Activated CD4-positive, alpha-beta T cell treated with anti-CD3 and anti-CD28 coated beads, Interleukin-2, Interleukin-4, amounts not matched to agents 100 ng/mL and 50 ng/mL, durations not matched to agents 16 hours and 8 hours (primary cell): ENCODE results near the gene C16orf54.
"Not testable (repeated sequence)": the region's sequence is repeated elsewhere in the genome, so short reads cannot be mapped to it uniquely, and the experiment has no call there.

Experiments
- DNase-seq: peaks from one replicate; pipeline ENCODE4 v3.0.0-alpha.2; 2020; ENCODE audit warnings: low spot score

Gene C16orf54

DNA sequence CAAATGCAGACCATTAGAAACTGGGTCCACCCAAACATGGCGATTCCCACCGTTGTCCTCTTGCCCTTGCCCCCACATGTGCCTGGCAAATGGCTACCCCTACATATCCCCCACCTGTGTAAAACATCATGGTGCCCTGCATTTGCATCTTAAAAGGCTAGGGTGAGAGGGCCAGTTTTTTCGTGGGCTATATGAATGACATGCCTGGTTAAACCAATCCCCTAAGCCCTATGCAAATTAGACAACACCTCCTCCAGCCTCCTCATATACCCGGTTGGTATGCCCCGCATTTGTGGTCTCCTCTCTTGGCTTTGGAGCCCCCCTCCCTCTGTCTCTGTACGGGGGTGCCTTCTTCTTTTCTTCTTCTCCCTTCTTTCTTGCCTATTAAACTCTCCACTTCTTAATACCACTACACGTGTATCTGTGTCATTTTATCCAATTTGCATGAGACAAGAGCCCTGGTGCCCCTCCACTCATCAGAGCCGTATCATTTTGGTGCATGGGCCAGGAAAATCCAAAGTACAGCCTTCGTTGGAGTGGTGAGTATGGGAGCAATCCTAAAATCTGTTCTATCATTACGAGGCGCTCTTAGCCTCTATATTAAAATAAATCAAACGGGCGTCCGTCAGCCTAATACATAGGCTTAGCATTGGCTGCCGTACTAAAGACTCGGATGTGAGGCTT is 36.7 kb downstream of the C16orf54 start:
- no peak for DNase-seq

DNA sequence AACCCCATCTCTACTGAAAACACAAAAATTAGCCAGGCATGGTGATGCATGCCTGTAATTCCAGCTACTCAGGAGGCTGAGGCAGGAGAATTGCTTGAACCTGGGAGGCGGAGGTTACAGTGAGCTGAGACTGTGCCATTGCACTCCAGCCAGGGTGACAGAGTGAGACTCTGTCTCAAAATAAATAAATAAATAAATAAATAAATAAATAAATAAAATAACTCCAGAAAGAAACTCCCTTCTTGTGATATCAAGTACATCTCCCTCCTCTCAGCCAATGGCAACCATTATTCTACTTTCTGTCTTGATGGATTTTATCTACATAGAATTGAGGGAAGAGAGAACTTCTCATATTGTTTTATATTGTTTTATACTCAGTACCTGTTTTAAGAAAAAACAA is 38.6 kb downstream of the C16orf54 start:
- not testable (repeated sequence) for DNase-seq

- DNase-seq: no peak
Observed at GRCh38 chr16:29705030-29705429, 40.8 kb downstream of the C16orf54 start.

GRCh38 chr16:29702269-29702668 is 43.5 kb downstream of the C16orf54 start:
- peak; percentile 45 for DNase-seq

DNA sequence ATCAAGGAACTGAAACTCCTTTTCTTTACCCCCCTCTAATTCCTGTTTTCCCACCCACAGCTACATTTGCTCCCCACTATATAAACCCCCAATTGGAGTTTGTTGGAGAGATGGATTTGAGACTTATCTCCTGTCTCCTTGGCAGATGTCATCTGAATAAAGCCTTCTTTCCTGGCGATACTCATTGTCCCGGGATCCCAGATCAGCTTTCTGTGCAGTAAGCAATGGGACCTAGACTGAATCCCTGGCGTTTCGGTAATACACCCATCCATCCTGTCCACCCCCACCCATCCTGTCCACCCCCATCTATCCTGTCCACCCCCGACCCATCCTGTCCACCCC is 44.6 kb downstream of the C16orf54 start:
- no peak for DNase-seq

DNA sequence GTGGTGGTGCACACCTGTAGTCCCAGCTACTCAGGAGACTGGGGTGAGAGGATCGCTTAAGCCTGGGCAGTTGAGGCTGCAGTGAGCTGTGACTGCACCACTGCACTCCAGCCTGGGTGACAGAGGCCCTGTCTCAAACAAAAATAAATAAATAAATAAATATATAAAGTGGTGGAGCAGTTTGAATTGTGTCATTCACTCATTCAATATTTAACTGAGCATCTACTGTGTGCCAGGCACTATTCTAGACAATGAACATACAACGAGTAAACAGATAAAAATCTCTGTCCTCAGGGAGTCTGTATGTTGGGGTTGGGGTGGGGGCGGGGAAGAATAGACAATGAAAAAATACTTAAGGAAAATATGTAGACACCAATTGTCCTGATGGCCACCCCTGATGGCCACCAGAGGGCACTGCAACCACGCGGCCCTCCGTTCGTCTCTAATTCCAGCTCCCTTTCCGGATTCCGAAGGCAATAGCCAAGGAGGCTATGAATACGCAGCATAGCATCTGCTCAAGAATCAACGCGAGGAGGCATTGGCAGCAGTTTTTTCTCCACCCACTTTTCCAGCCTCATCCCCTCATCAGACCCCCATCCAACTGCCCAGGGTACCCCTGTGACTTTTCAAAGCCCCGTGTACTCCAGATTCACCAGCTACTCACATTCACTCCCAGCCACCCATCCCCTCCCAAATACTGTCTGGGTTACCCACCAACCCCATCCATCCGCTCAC is 45.4 kb downstream of the C16orf54 start:
- peak; percentile 78 for DNase-seq

DNA sequence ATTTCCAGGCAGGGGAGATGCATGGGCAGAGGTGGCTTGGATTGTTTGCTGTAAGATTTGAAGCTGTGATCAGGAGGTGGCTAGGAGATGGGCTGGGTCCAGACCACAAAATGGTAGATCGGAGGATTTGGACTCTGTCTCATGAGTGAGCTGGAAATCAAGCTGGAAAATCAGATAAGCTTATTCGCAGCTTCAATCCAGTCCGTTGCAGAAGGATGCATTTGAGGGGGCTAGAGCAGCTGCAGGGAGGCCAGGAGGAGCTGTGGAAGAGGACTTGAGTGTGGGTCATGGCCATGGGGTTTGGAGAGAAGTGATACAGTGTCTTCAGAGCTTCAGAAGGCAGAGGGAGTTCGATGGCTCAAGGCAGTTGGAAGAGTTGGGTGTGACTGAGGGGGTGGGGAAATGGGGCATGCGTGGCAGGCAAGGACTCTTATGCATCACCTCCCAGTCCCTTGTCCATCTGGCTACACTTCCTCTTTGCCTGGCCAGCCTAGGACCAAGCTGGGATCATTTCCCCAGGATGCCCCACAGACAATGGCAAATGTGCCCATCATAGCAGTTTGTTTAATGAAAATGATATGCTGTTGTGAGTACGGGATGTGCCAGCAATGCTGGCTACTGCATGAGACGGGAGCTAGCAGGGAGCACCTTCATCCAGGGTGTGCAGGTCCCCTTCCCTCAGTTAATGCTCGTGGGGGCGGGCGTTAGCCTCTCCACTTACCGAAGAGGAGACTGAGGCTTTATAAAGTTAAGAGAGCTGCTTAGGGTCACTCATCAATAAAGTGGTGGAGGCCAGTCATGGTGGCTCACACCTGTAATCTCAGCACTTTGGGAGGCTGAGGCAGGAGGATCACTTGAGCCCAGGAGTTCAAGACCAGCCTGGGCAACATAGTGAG is 46.2 kb downstream of the C16orf54 start:
- DNase-seq: no peak

GRCh38 chr16:29698484-29699323 is 47.1 kb downstream of the C16orf54 start:
- no peak for DNase-seq

DNA sequence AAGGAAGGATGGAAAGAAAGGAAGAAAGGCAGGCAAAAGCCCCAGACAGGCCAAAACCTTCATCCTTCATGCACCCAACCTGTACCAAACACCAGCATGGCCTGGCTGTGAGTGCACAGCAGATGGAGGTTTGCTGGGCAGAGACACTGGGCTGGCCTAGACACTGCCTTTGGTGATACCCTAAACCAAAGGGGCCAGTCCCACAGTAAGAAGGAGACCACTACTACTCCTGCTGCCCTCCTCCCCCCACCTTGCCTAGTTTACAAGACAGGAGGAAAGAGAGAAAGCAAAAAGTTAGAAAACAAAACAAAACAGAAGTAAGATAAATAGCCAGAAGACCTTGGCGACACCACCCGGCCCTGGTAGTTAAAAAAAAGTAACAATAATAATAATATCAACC is 47.7 kb downstream of the C16orf54 start:
- no peak for DNase-seq

DNA sequence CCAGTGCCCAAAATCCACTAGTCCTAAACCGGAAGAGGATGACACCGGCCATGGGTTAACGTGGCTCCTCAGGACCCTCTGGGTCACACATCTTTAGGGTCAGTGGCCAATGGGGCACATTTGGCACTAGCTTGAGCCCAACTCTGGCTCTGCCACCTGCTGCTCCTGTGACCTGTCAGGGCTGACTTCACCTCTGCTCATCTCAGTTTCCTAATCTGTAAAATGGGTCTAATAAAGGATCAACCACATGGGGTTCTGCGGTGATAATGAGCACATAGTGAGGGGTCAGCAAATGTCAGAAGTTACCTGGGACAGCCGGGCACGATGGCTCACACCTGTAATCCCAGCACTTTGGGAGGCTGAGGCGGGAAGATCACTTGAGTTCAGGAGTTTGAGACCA is 48.4 kb downstream of the C16orf54 start:
- DNase-seq: no peak

- DNase-seq: no peak
Observed at GRCh38 chr16:29696881-29697331, 48.9 kb downstream of the C16orf54 start.

DNA sequence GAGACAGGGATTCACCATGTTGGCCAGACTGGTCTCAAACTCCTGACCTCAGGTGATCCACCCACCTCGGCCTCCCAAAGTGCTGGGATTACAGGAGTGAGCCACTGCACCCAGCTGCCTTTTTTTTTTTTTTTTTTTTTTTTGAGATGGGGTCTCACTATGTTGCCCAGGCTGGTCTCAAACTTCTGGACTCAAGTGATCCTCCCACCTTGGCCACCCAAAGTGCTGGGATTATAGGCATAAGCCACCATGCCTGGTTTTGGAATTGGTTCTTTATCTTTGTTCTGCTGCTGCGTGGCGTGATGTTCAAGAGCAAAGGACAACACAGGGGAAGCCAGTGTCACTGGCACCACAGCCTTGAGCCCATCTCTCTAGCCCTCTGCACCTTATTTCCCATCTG is 50.1 kb downstream of the C16orf54 start:
- not testable (repeated sequence) for DNase-seq

DNA sequence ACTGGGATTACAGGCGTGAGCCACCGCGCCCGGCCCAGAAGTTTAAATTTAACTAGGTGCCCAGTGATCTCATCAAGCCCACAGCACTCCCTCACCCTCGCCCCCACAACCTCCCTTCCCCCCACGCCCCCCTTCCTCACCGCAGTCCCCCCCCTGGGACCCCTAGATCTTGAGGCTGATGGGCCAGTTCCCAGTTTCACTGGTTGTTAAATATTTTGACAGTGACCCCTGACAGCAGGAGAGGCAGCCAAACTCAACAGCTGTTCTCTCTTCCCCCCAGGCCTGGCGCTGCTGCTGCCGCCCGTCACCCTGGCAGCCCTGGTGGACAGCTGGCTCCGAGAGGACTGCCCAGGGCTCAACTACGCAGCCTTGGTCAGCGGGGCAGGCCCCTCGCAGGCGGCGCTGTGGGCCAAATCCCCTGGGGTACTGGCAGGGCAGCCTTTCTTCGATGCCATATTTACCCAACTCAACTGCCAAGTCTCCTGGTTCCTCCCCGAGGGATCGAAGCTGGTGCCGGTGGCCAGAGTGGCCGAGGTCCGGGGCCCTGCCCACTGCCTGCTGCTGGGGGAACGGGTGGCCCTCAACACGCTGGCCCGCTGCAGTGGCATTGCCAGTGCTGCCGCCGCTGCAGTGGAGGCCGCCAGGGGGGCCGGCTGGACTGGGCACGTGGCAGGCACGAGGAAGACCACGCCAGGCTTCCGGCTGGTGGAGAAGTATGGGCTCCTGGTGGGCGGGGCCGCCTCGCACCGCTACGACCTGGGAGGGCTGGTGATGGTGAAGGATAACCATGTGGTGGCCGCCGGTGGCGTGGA is 51.2 kb downstream of the C16orf54 start:
- DNase-seq: no peak

- DNase-seq: not testable (repeated sequence)
Observed at GRCh38 chr16:29692606-29693005, 53.2 kb downstream of the C16orf54 start.
